GM19035 (cell line): ENCODE data around the gene SPRR2F.
"Not testable (repeated sequence)": the region's sequence is repeated elsewhere in the genome, so short reads cannot be mapped to it uniquely, and the experiment has no call there.

Experiments
- ATAC-seq: cut with Tn5 transposase; IDR thresholded peaks from one replicate; pipeline ENCODE4 v1.9.1; 2021; ENCODE audit not compliant: unreplicated experiment

The SPRR2F gene

GRCh38 chr1:153113416-153113815 lies at the start of gene SPRR2F:
TSS of gene SPRR2F (minus strand) at chr1:153113516. CDS start at chr1:153112733, 783 bp downstream.
- ATAC-seq = no peak

GRCh38 chr1:153155541-153155940 lies 42.2 kb upstream of the SPRR2F start:
- ATAC-seq = no peak

DNA sequence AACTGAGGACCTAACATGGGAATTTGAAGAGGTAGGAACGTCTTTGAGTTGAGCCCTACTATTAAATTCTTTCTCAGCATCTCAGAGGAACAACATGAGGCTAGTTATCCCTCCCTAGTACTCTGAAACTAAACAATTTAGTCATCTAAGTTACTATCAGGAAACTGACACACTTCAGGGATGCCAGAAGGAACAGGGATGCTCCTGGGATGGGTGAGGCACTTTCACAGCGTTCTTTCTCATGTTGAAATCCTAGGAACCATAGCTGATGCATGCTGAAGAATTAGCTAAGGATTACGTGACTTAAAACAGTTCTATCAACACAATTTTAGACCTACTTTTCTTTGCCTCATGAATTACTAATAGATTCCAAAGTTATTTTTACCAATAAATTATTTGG lies 39.2 kb upstream of the SPRR2F start:
- ATAC-seq = no peak

DNA sequence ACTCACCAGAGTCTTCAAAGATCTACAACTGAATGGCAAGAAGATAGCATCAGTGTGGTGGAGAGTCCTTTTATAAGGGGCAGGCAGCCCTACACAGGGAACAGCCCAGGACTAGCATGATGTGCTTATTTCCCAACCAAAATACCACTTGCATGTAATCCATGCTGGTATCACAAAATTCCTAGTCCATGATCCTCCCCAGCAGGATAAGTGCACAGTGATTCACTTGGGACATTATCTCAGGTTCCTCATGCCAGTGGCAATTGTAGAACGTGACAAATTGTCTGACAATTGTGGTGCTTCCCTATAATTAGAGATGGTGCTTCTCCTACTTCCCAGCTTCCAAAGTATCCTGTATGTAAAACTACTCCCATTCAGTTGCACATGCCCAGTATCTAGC lies 37.5 kb upstream of the SPRR2F start, which contains the start of gene SPRR2G:
TSS of gene SPRR2G (minus strand) at position 45 of the 400 bp plus-strand sequence. CDS start 780 bp downstream, outside the sequence.
- ATAC-seq = no peak

GRCh38 chr1:153141377-153141776 lies 28.1 kb upstream of the SPRR2F start:
- ATAC-seq = no peak

GRCh38 chr1:153140484-153140883 lies 27.2 kb upstream of the SPRR2F start:
- no peak for ATAC-seq

GRCh38 chr1:153133743-153134142 lies 20.4 kb upstream of the SPRR2F start:
- no peak for ATAC-seq

DNA sequence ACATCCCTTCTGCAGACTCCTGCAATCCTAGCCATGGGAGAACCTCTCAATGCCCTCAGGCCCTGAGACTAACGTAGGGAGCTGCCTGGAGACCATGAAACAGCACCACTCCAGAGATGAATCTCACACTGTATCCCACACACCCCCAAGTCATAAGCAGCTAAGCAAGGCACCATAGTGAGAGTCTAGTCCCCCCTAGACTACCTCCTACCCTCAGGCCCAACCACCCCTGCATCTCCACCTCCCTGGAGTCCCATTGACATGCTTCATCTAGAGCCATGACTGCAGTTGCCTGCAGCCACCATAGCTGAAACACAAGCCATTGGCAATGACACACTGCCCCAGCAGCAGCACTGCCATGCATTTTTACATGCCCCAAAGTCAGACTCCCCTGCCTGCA lies 20.0 kb upstream of the SPRR2F start:
- no peak for ATAC-seq

- not testable (repeated sequence) for ATAC-seq
These were observed 15.4 kb upstream of the SPRR2F start for GRCh38 chr1:153128688-153129087.

DNA sequence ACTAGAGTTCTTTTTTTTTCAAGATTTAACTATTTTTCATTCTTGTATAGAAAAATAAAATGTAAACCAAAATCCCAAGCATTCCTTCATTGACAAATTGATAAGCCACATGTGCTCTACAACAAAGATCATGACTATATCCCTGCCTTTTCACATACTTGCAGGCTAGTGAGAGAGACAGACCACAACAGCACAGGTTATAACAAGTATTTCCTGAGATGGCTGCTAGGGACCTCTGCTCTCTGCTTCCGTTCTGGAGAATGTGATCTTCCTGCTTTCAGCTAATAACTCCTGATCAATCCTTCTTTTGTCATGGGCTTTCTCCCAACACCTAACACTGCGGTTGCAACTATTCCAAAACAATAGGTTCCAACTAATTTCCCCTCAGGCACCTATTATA lies 14.0 kb upstream of the SPRR2F start:
- ATAC-seq = no peak

- no peak for ATAC-seq
These were observed 12.2 kb upstream of the SPRR2F start for GRCh38 chr1:153125536-153125935.

- not testable (repeated sequence) for ATAC-seq
These were observed 10.5 kb upstream of the SPRR2F start for GRCh38 chr1:153123793-153124192.

- ATAC-seq = no peak
These were observed 9.6 kb upstream of the SPRR2F start for GRCh38 chr1:153122831-153123421.

DNA sequence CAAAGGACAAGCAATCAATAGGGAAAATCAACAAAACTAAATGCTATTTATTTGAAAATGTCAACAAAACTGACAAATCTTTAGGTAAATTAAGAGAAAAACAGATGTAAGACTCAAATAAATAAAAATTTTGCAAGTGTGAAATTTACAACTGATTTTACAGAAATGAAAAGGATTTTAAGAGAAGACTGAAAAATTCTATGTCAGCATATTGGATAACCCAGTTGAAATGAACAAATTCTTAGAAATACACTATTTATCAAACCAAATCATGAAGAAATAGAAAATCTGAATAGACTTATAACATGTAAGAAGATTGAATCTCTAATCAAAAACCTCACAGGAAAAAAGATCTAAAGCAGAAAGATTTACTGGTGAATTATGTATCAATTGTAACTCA lies 7.6 kb upstream of the SPRR2F start:
- no peak for ATAC-seq

- no peak for ATAC-seq
These were observed 6.2 kb upstream of the SPRR2F start for GRCh38 chr1:153119491-153119971.

DNA sequence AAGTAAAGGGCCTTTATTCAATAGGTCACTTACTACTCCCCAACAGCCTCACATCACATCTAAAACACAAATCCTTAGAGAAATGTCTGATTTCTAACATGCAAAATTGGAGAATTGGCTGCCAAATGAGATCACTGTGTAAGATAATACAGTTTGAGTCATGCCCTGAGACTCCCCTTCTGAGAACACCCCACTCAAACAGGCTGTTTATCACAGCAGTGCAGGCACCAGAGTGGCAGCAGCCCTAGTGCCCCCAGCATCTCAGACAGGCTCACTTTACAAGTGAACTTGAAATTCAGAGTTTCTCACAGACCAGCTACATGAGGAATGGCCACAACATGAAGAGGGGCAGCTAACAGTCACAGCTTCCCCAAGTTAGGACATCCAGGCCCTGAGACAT lies 1.9 kb upstream of the SPRR2F start:
- not testable (repeated sequence) for ATAC-seq

DNA sequence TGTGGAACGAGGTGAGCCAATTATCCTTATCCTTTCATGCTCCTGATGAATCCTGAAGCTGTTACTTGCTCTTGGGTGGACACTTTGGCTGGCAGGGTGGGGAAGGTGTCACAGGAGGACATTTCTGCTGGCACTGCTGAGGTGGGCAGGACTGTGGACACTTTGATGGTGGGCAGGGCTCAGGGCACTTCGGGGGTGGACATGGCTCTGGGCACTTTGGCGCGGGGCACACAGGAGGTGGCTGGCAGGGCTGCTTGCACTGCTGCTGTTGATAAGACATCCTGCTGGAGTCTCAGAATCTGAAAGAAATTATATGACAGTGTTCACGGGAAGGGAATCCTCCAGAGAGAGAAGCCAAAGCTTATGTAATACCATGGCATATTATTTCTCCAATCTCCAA lies 862 bp downstream of the SPRR2F start:
- ATAC-seq = not testable (repeated sequence)

GRCh38 chr1:153100245-153100644 lies 13.1 kb downstream of the SPRR2F start:
- no peak for ATAC-seq

DNA sequence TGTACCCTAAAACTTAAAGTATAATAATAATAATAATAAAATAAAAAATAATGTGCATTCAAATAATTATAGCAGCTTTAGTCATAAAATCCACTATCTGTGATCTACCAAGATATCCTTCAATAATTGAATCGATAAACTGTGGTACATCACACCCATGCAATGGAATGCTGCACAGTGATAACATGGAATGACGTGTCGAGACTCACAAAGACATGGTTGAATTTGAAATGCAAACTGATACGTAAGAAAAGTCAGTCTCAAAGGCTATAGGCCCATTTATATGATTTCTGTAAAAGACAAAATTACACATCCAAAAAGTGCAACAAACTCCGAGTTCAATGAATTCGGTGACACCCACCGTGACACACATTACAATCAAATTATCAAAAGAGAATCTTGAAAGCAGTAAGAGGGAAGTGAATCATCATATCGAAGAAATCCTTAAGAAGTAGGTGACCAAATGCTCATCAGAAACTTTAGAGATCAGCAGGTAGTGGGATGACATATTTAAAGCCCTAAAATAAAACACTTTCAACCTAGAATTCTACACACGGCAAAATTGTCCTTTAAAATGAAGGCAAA lies 13.8 kb downstream of the SPRR2F start:
- no peak for ATAC-seq

- no peak for ATAC-seq
These were observed 17.6 kb downstream of the SPRR2F start for GRCh38 chr1:153095764-153096163.

DNA sequence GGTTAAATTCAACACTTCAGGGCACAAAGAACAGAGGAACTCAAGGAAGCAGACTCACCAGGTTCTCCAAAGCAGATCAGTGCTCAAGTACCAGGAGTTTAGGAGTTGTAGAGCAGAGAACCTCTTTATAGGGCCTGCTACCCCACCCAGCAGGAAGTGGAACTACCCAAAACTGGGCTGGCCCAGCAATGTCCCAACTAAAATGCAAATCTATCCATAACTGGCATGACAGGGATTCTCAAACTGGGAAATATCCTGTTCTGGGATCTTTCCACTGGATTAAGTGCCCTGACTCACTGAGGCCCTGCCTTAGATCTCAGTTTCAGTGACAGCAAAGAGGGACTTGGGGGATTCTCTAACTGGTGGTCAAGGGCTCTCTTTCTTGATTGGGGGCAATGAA lies 18.9 kb downstream of the SPRR2F start, which contains the start of gene SPRR2E:
TSS of gene SPRR2E (minus strand) at position 101 of the 400 bp plus-strand sequence. CDS start 775 bp downstream, outside the sequence.
- no peak for ATAC-seq

DNA sequence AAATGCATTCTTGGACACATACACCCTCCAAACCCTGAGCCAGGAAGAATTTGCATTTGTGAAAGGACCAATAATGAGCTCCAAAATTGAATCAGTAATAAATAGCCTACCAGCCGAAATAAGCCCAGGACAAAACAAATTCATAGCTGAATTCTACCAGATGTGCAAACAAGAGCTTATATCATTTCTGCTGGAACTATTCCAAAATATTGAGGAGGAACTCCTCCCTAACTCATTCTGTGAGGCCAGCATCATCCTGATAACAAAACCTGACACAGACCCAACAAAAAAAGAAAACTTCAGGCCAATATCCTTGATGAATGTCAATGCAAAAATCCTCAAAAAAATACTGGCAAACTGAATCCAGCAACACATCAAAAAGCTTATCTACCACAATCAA lies 25.7 kb downstream of the SPRR2F start:
- ATAC-seq = no peak

- ATAC-seq = no peak
These were observed 31.6 kb downstream of the SPRR2F start for GRCh38 chr1:153081736-153082135.
